Vein endothelial cell (primary cell): ENCODE data around the gene RGL2. TPM values are rescaled to one million over a fixed set of nuclear protein-coding genes. Genes with fewer than 3 reads are reported as not detected.

Source experiments
- total RNA-seq: library from RNA; depleted of rRNA; stranded (reverse); fragments of >200 nt; gene quantifications from 2 replicates; pipeline ENCODE4 v1.2.3, GENCODE V29; 2012

The RGL2 gene, protein sequence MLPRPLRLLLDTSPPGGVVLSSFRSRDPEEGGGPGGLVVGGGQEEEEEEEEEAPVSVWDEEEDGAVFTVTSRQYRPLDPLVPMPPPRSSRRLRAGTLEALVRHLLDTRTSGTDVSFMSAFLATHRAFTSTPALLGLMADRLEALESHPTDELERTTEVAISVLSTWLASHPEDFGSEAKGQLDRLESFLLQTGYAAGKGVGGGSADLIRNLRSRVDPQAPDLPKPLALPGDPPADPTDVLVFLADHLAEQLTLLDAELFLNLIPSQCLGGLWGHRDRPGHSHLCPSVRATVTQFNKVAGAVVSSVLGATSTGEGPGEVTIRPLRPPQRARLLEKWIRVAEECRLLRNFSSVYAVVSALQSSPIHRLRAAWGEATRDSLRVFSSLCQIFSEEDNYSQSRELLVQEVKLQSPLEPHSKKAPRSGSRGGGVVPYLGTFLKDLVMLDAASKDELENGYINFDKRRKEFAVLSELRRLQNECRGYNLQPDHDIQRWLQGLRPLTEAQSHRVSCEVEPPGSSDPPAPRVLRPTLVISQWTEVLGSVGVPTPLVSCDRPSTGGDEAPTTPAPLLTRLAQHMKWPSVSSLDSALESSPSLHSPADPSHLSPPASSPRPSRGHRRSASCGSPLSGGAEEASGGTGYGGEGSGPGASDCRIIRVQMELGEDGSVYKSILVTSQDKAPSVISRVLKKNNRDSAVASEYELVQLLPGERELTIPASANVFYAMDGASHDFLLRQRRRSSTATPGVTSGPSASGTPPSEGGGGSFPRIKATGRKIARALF
- total RNA-seq: 61.8 and 67.0 TPM in 2 replicates

DNA sequence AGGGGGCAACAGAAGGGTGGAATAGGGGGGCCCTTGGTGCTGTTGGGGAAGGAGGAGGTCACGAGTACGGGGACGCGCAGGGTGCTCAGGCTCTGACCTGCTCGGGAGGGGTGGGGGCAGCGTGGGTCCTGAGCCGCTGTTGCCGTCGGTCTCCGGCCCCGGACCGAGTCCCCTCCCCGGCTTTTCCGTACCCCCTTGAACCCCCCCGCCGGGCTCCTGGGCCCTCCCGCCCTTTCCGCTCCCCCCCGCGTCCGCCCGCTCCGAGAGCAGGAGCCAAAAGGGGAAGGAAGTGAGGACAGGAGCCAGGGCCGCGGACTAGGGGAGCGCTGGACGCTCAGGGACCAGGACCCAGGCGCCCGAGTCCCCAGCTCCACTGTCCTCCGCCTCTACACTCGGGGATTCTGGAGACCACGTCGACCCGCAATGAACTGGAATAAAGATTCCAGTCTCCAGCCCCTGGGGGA, at the start of gene RGL2:
Gene RGL2 (minus strand): TSS at position 170 of the 464 bp plus-strand sequence. CDS start 332 bp downstream, outside the sequence.

DNA sequence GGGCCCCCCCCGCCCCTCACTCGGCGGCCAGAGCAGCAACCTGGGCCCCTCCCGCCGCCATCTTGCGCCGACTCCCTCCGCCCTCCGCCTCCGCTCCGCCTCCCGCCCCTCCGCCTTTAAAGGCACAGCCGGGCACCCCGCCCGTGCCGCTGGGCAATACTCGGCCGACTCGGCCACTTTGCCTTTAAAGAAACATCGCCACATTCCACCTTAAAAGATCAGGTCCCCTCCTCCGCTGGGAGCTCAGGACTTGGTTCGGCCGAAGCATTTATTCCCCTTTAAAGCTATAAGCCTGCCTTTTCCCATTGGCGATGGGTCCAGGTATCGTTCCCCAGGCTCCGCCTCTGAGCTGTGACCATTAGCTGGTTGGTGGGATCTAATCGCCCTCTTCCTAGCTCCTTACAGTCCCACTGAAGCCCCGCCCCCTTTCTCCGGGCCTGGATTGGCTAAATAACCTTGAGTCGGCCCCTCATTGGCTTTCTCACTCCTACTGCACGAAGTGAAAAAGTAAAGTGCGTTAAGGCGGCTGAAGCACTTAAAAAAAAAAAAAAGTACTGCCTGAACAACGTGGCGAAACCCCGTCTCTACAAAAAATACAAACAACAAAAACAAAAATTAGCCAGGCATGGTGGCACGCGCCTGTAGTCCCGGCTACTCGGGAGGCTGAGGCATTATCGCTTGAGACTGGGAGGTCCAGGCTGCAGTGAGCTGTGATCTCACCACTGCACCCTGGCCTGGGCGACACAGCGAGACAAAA, 19.1 kb upstream of the RGL2 start, which contains the start of gene ZBTB22:
Gene ZBTB22 (minus strand): TSS at position 76 of the 757 bp plus-strand sequence. CDS start 828 bp downstream, outside the sequence.

DNA sequence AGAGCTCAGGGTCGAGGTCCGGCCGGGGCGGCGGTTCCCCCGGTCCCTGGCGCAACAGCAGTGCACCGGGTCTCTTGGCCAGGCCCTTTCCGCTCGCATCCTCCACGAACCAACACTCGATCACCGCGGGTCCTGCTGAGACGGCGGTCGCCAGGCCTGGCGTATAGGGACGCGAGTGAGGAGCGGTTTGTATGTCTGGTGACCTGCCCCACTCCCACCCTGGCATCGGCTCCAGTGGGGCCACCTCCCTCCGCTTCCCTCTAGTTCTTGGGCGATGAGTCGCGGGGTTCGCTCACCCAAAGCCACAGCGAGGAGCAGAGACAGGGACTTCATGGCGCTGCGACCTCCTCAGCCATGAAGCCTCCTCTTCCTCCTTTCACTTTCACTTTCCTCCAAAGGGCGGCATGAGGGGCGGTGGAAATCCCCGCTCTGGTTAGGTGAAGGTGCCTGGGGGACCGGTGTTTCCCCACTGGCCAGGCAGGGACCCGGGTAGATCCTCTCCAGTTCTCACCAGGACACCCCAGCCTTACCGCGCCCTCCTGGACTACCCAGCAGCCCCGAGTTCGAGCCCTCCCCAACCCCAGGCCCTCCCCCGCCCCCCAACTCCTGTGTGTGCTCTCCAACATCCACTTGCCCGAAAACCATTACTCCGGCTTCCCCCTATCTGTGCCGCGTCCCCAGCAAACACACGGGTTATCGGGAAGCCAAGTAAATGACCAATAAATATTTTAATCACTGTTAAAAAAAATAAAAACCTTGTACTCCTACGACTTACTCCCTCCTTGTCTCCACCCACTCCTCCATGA, 15.2 kb upstream of the RGL2 start, which contains the start of gene TAPBP:
Gene TAPBP (minus strand): TSS at position 370 of the 806 bp plus-strand sequence. CDS start 37 bp downstream, at position 333.

DNA sequence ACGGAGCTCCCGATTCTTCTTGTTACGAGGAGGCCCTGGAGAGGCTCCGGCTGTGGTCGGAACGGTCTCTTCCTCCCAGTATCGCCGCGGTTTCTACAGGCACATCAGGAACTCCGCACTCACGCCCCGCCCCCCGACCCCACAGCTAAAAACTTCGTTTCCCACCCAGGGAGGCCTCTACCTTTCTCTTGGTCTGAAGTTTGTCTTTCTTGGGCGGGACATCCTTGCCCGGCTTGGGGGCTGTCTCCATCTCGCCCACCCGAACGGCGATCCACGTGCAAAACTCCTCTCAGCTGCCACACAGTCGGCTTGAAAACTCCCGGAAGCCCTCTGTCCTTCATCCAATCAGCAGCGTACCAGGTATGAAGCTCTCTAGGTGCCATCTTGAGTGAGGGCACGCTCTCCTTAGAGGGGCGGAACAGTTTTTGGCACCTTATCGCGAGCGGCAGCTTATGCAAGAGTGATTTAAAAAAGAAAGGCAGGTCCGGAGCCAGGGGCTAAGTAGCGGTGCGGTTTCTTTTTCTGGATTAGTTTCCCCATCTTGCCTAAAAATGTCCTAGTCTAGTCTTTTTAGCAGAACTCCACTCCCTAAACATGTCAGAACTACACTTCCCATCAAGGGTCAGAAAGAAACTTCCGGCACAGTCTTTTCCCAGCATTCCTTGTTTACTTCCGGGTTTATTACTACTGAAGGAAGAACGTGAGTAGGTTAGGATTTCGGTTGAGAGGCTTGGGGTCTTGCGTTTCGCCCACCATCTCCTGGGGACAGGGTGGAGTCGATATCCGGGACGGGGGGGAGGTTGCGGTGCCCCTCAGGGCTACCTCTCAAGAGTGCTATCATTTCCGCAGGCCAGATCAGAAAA, 9.6 kb downstream of the RGL2 start, which contains the start of the genes PFDN6 and WDR46:
Gene PFDN6 (plus strand): TSS at position 681 of the 863 bp plus-strand sequence. CDS start 256 bp downstream, outside the sequence.
Gene WDR46 (minus strand): TSS at position 319 of the 863 bp plus-strand sequence. CDS start 69 bp downstream, at position 250.

DNA sequence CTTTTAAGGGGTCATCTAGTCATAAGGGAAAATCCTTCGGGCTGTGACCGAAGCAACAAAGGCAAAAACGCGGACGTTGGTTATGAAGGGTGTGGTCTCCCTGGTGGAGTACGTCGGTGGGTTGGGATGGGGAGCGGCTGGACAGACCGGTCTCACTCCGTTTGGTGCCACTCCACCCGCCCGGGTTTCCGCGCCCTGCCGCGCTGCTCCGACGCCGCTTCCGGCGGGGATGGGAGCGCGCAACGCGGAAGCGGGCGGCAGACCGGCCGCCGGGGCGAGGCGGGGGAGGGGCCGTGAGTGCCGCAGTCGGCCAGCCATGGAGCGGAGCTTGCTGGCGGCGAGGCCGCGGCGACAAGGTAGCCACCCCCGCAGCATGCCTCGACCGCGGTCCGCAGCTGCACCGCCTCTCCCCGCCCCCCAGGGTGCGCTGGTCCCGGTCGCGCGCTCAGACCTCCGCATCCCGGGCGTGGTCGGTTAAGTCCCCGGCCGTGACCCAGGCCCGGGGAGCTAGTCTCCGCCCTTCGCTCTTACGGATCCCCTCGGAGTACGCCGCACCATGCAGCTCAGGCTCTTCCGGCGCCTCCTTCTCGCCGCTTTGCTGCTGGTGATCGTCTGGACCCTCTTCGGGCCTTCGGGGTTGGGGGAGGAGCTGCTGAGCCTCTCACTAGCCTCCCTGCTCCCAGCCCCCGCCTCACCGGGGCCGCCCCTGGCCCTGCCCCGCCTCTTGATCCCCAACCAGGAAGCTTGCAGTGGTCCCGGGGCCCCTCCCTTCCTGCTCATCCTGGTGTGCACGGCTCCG, 21.7 kb downstream of the RGL2 start, which contains the start of gene B3GALT4:
Gene B3GALT4 (plus strand): TSS at position 260 of the 799 bp plus-strand sequence. CDS start 297 bp downstream, at position 557.

DNA sequence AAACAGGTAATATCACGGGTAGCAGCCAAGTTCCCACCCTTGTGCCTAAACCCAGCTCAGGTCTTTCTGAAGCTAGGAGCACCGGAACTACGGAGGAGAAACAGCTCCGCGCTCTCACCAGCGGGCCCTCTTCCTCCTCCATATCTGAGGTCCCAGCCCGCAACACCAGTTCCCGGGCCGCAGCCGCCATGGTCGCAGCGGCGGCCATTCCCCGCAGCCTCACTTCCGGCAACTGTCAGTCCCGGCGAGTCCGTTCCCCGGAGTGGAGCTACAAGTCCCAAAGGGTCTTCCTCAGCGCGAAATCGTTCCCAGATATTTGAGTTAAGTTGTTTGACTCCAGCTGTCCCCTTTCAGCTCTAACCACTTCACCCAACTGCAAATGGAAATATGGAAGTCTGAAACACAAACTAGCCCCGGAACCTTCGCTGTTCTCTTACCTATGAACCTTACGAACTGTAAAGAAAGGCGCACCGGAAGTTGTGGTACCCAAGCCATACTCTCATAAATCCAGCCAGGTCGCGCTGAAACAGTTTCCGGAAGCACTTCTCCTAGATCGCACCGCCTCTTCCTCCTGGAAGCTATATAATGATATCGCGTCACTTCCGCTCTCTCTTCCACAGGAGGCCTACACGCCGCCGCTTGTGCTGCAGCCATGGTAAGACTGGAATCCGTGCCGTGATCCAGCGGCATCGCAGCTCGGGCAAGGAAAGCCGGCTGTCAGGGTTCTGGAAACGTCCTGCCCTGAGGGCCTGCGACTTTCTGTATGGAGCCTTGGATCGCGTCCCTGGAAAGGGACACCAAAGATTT, 27.1 kb downstream of the RGL2 start, which contains the start of the genes RPS18 and VPS52:
Gene RPS18 (plus strand): TSS at position 608 of the 807 bp plus-strand sequence. CDS start 45 bp downstream, at position 653.
Gene VPS52 (minus strand): TSS at position 409 of the 807 bp plus-strand sequence. CDS start 201 bp downstream, at position 208.

Other genes starting within 250 kb of the RGL2 start
- gene HLA-DPA1, start 225.3 kb downstream of the RGL2 start, total RNA-seq: 0.33 TPM in 1 of 2 replicates, not detected in the other
- 1.6 and 7.5 TPM in 2 replicates for gene HLA-DPB1, start 223.0 kb downstream of the RGL2 start, total RNA-seq
- 0.19 and 0.33 TPM in 2 replicates for gene COL11A2, start 106.5 kb downstream of the RGL2 start, total RNA-seq
- gene RXRB, start 98.3 kb downstream of the RGL2 start, total RNA-seq: 18.8 and 25.5 TPM in 2 replicates
- gene SLC39A7, start 98.1 kb downstream of the RGL2 start, total RNA-seq: 78.8 and 81.7 TPM in 2 replicates
- gene HSD17B8, start 94.3 kb downstream of the RGL2 start, total RNA-seq: 2.8 and 4.9 TPM in 2 replicates
- gene RING1, start 90.4 kb downstream of the RGL2 start, total RNA-seq: 18.3 and 27.1 TPM in 2 replicates
- gene VPS52, start 27.1 kb downstream of the RGL2 start, total RNA-seq: 41.3 and 46.1 TPM in 2 replicates
- gene RPS18, start 26.9 kb downstream of the RGL2 start, total RNA-seq: 2,652 and 3,161 TPM in 2 replicates
- 2.6 and 5.9 TPM in 2 replicates for gene B3GALT4, start 21.8 kb downstream of the RGL2 start, total RNA-seq
- 78.6 and 99.3 TPM in 2 replicates for gene WDR46, start 9.7 kb downstream of the RGL2 start, total RNA-seq
- 27.4 and 34.7 TPM in 2 replicates for gene PFDN6, start 9.3 kb downstream of the RGL2 start, total RNA-seq
- 126 and 163 TPM in 2 replicates for gene TAPBP, start 15.1 kb upstream of the RGL2 start, total RNA-seq
- 12.6 and 15.0 TPM in 2 replicates for gene ZBTB22, start 18.8 kb upstream of the RGL2 start, total RNA-seq
- 41.5 and 56.4 TPM in 2 replicates for gene DAXX, start 24.0 kb upstream of the RGL2 start, total RNA-seq
- gene KIFC1, start 92.9 kb upstream of the RGL2 start, total RNA-seq: 20.3 and 33.6 TPM in 2 replicates
- gene PHF1, start 112.1 kb upstream of the RGL2 start, total RNA-seq: 15.5 and 16.0 TPM in 2 replicates
- 61.8 and 63.0 TPM in 2 replicates for gene CUTA, start 119.2 kb upstream of the RGL2 start, total RNA-seq
- 3.6 and 5.3 TPM in 2 replicates for gene SYNGAP1, start 121.1 kb upstream of the RGL2 start, total RNA-seq
- 5.3 and 7.8 TPM in 2 replicates for gene ZBTB9, start 155.6 kb upstream of the RGL2 start, total RNA-seq